ENCODE measurements around the gene SMYD4.
"Not testable (repeated sequence)": the region's sequence is repeated elsewhere in the genome, so short reads cannot be mapped to it uniquely, and the experiment has no call there.

SMYD4 gene

DNA sequence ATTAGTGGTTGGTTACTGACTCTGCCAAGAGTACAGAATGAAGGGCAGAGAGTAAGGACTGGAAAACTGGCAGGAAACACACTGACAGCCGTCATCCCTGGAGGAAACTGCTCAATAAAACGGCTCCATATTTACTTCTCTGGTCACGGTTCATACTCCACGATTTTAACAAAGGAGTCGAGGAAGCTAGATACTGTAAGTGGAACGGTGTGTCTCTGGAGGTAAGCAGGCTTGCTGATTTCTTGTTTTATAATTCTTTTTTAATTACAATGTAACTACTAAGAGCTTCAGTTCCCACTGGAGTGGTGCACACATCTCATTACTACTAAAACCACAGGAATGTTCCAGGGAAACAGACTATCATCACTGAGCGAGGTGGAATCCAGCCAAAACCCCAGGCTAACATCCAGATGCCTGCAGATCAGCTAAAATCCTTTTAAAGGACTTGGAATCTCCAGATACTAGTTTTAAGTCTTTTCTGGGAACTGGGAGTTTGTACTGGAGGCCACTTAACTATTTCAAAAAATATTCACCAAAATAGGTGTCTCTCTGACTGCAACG, 50.1 kb downstream of the SMYD4 start:
- no peak for DNase-seq

DNA sequence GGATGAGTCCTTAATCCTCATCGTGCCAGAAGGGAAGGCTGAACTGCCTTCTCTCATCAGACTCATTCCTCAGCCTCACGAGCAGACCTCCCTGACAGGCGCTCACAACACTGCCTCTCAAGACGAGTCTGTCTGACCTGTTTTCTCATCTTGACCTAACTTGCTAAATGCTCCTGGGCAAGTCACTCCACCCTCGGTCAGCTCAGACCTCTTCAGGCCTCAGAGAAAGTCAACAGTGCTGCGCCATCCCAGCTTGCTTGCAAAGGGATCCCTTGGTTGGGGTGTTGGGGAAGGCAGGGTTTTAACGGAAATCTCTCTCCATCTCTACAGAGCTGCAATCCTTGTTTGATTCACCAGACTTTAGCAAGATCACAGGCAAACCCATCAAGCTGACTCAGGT, 52.8 kb downstream of the SMYD4 start:
- DNase-seq: no peak

DNA sequence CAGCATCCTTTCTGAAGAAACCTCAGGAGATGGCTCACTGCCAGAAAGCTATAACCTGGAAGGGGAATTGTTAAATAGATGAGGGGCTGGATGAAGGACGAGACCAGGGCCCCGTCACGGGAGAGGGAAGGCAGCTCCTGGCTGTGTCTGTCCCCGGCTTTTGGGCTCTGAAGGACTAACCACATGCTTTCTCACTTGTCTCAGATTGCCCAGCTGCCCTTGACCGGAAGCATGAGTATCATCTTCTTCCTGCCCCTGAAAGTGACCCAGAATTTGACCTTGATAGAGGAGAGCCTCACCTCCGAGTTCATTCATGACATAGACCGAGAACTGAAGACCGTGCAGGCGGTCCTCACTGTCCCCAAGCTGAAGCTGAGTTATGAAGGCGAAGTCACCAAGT, 53.4 kb downstream of the SMYD4 start:
- no peak for DNase-seq

DNA sequence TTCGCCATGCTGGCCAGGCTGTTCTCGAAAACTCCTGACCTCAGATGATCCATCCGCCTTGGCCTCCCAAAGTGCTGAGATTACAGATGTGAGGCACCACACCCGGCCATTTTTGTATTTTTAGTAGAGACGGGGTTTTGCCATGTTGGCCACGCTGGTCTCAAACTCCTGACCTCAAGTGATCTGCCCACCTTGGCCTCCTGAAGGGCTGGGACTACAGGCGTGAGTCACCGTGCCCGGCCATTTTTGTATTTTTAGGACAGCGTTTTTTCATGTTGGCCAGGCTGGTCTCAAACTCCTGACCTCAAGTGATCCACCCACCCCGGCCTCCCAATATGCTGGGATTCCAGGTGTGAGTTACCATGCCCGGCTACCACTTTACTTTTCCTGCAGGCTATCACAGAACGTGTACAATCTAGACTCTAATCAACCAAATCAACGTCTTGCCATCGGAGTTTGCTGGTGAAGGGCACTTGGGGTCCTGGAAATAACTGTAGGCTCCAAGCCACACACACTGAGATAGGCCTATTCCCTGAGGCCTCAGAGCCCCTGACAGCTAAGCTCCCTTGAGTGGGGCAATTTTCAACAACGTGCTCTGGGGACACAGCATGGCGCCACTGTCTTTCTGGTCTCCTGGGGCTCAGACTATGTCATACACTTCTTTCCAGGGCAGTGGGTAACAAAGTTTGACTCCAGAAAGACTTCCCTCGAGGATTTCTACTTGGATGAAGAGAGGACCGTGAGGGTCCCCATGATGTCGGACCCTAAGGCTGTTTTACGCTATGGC, 55.1 kb downstream of the SMYD4 start:
- no peak for DNase-seq

DNA sequence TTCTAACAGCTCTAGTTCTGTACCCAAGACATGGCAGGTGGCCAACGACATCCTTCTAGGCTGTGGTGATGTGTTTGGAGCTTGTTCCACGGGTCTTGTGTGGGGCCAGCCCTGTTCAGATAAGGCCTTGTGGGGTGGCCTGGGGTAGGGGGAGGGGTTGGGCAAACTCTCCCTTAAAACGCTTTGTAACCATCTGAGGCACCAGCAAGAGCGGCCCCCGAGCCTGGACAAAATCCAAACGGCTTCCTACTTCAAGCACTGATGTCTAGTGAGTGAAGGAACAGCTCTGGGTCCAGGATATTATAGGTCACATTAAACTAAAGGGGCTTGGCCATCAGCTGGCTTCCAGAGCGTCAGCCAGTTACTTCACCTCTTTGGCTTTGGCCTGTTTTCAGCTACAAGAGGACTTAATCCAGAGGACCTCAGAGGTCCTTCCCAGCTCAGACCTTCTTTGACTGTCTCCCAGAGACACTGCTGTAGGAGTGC, 56.0 kb downstream of the SMYD4 start:
- no peak for DNase-seq

DNA sequence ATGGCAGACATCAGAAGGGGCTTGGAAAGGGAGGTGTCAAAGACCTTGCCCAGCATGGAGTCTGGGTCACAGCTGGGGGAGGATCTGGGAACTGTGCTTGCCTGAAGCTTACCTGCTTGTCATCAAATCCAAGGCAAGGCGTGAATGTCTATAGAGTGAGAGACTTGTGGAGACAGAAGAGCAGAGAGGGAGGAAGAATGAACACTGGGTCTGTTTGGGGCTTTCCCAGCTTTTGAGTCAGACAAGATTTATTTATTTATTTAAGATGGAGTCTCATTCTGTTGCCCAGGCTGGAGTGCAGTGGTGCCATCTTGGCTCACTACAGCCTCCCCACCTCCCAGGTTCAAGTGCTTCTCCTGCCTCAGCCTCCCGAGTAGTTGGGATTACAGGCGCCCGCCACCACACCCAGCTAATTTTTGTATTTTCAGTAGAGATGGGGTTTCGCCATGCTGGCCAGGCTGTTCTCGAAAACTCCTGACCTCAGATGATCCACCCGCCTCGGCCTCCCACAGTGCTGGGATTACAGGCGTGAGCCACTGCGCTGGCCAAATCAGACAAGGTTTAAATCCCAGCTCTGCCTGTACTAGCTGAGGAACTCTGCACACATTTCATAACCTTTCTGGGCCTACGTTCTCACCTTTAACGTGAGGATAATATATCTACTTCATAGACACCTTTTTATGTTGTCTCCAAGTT, 56.6 kb downstream of the SMYD4 start:
- DNase-seq: not testable (repeated sequence)

DNA sequence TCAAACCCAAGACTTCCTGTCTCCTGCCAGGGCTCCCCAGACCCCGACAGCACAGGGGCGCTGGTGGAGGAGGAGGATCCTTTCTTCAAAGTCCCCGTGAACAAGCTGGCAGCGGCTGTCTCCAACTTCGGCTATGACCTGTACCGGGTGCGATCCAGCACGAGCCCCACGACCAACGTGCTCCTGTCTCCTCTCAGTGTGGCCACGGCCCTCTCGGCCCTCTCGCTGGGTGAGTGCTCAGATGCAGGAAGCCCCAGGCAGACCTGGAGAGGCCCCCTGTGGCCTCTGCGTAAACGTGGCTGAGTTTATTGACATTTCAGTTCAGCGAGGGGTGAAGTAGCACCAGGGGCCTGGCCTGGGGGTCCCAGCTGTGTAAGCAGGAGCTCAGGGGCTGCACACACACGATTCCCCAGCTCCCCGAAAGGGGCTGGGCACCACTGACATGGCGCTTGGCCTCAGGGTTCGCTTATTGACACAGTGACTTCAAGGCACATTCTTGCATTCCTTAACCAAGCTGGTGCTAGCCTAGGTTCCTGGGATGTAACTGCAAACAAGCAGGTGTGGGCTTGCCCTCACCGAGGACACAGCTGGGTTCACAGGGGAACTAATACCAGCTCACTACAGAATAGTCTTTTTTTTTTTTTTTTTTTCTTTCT, 59.8 kb downstream of the SMYD4 start:
- no peak for DNase-seq

DNA sequence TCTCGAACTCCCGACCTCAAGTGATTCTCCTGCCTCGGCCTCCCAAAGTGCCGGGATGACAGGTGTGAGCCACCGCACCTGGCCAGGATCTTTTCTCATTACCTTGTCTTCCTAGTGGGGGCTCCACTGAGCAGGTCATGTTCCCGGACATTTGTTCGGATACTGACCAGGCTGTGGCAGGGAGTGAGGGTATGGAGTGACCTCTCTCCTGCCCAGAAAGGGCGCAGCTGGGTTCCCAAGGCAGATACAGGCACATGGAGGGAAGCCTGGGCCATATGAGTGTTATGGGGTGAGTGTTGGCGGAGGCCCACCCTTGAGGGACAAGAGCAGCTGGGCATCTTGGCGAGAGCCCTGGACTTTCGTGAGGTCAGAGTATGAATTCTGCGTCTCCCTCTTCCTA, 62.3 kb downstream of the SMYD4 start:
- DNase-seq: no peak

DNA sequence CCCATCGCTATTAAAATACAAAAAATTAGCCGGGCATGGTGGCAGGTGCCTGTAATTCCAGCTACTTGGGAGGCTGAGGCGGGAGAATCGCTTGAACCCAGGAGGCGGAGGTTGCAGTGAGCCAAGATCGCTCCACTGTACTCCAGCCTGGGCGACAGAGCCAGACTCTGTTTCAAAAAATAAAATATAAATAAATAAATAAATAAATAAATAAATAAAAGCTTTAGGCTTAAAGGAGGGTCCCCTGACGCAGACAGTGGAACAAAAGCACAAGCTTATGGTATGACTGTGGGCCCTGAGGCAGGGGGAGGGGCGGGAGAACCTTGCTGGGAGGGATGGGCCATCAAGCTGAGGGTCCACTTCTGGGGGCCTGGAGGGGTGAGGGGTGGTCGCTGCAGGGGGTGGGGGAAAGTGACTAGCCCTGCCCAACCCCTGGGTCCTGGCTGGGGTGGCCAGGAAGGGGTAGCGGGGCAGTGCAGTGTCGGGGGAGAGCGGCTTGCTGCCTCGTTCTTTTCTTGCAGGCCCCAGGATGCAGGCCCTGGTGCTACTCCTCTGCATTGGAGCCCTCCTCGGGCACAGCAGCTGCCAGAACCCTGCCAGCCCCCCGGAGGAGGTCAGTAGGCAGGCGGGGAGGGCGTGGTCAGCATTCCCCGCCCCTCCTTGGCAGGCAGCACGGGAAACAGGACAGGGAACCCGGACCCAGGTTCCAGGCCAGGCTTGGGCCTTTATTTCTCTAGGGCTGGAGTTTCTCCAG, 63.1 kb downstream of the SMYD4 start:
- no peak for DNase-seq

DNA sequence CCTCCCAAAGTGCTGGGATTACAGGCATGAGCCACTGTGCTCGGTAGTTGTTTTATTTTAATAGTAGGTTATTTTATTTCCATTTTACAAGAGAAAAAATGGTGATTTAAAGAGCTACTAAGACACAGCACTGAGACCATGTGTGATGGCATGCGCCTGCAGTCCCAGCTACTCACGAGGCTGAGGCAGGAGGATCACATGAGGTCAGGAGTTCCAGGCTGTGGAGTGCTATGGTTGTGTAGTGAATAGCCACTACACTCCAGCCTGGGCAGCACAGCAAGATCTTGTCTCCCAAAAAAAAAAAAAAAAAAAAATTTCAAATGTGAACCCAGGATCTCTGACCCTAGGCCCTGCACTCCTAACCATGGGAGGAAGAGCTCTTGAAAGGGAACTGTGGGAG, 64.1 kb downstream of the SMYD4 start:
- DNase-seq: no peak

DNA sequence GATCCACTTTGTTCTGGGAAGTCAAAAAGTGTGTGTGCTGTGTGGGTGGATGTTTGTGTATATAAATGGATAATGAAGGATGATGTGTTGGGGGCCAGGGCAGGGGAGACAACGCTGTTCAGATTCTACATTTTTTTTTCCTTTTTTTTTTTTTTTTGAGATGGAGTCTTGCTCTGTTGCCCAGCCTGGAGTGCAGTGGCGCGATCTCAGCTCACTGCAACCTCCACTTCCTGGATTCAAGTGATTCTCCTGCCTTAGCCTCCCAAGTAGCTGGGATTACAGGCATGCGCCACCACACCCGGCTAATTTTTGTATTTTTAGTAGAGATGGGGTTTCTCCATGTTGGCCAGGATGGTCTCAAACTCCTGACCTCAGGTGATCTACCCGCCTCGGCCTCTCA, 65.0 kb downstream of the SMYD4 start:
- not testable (repeated sequence) for DNase-seq

DNA sequence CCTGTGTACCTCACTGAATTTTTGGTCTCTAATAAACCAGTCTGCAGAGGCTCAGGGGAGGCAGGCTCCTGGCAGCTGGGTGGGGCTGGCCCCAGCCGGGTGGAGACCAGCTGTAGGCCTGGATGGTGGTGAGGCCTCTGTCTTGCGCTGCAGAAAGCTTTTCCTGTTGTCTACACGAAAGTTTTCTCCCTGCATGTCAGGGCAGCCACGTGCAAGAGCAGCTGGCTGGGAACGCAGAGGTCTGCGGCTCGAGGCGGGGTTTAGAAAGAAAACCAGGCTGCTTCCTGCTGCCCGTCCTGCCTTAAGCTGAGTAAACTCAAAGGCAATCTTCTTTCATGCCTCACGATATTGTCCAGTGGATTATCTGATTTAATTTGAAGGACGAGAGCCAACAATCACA, 65.4 kb downstream of the SMYD4 start:
- peak; percentile 49 for DNase-seq

DNA sequence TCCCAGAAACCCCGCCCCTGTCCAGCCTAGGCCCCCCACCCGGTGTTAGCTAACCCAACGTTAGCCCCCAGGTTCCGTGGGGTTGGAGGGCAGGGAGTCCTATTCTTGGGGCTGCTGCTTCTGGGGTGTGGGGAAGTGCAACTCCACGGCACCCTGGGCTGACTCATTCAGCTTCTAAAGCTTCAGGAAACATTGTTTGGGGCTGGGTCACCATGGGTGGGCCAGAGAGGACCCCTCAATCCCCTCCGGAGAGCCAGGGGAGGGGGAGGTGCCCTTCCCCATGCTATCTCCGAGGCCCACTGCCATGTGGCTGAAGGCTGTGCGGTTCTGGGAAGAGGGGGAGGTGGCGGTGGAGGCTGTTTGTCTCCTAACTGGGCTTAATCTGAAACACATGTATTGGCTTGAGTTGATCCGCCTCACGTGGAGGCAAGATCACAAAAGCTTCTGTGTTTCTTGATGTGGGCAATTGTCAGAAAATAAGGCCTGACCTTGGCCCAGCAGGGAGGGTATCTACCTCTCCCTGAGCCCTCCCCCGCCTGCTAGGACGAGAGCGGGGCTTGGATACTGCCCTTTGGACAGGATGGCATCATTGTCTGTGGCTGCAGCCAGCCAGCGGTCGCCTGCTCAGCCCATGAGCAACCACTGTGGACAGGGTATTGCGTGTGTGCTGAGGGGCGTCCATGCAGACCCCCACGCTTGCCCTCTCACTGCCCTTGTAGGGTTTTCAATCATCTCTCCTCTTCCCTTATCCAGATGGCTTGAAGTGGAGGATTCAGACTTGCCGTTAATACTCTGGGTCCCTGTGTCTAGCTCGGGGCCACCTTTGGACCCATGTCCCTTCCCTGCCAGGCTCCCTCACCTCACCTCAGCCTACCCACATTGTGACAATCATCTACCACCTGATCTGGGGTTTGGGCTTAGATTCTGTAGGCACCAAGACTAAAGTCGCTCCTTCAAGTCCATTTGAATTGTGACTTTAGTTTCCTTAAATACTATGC, 66.5 kb downstream of the SMYD4 start:
- no peak for DNase-seq

DNA sequence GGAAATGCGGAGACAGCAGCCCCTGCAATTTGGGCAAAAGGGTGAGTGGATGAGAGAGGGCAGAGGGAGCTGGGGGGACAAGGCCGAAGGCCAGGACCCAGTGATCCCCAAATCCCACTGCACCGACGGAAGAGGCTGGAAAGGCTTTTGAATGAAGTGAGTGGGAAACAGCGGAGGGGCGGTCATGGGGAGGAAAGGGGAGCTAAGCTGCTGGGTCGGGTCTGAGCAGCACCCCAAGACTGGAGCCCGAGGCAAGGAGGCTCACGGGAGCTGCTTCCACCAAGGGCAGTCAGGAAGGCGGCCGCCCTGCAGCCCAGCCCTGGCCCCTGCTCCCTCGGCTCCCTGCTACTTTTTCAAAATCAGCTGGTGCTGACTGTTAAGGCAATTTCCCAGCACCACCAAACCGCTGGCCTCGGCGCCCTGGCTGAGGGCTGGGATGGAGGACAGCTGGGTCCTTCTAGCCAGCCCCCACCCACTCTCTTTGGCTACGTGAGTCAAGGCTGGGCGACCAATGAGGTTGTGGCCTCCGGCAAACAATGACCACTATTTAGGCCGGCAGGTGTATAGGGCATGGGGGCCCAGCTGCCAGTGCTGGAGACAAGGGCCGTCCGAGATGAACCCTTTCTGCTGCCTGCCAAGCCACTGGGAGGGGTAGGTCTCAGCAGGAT, 67.3 kb downstream of the SMYD4 start:
- no peak for DNase-seq

DNA sequence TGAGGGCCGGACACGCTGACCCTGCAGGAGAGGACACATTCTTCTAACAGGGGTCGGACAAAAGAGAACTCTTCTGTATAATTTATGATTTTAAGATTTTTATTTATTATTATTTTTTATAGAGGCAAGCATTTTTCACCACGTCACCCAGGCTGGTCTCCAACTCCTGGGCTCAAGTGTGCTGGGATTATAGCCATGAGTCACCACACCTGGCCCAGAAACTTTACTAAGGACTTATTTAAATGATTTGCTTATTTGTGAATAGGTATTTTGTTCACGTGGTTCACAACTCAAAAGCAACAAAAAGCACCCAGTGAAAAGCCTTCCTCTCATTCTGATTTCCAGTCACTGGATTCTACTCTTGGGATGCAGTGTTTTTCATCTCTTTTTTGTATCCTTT, 70.2 kb downstream of the SMYD4 start:
- DNase-seq: no peak

DNA sequence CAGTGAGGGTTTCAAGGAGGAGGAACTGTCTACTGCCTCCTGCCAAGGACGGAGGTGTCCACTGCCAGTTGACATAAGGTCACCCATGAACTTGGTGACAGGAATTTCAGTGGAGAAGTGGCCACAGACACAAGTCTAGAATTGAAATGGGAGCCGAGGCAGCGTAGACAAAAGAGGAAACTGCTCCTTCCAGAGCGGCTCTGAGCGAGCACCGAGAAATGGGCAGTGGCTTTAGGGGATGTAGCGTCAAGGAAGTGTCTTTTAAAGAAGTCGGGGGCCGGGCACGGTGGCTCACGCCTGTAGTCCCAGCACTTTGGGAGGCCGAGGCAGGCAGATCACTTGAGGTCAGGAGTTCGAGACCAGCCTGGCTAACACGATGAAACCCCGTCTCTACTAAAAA, 70.9 kb downstream of the SMYD4 start:
- no peak for DNase-seq

DNA sequence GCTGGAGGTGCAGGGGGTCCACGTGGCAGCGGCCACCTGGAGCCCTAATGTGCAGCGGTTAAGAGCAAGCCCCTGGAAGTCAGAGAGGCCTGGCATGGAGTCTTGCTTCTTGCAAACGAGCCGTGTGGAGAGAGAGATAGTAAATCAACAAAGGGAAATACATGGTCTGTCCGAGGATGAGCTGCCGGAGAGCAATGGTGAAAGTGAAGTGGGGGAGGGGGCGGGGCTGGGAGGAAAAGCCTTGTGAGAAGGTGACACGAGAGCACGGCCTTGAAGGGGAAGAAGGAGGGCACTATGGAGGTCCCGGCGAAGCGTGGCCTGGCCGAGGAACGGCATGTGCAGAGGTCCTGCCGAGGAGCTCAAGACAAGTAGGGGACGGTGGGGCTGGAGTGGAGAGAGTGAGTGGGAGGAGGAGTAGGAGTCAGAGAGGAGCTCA, 73.9 kb downstream of the SMYD4 start:
- no peak for DNase-seq

DNA sequence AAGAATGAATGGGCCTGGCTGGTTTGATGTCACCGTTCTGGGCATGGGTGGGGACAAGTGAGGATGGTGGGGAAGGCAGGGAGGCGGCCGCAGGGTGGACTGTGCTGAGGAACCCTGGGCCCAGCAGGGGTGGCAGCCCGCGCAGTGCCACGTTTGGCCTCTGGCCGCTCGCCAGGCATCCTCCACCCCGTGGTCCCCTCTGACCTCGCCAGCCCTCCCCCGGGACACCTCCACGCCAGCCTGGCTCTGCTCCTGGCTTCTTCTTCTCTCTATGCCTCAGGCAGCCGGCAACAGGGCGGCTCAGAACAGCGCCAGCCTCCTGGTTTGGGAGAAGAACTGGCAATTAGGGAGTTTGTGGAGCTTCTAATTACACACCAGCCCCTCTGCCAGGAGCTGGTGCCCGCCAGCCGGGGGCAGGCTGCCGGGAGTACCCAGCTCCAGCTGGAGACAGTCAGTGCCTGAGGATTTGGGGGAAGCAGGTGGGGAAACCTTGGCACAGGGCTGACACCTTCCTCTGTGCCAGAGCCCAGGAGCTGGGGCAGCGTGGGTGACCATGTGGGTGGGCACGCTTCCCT, 74.4 kb downstream of the SMYD4 start:
- no peak for DNase-seq

DNA sequence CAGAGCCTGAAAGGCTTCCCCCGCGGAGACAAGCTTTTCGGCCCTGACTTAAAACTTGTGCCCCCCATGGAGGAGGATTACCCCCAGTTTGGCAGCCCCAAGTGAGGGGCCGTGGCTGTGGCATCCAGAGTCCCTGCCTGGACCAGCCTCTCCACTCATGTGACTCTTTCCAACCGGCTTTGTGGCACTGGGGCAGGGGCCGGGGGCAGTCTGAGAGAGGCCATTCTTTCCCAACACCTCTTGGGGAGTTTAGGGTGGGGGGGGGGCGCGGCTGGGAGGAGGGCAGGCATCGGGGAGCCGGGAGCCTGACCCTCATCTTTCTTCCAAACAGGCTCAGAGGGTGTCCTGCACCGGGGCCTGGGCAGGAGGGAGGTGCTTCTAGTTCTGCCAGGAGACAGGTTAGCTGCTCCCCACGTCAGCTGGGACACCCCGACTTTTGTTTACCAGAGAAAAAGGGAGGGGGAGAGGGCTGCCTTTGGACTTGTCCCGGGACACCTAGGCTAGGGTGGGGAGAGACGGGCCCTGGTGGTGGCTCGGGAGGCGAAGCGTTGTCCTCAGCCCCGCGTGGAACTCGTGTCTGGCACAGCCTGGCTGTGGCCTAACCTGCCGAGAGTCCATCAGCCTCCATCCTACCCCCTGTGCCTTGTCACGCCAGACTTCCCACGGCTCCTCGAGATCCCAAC, 75.1 kb downstream of the SMYD4 start:
- DNase-seq: no peak
